Measurements from ENCODE around the gene EPAS1. TPM values are rescaled to one million over a fixed set of nuclear protein-coding genes. Genes with fewer than 3 reads are reported as not detected.
A peak's percentile ranks its signal among the peaks of the same experiment; 100 is the strongest.

The EPAS1 gene
- total RNA-seq, 1 donor from 2014 or later: 99.8 TPM

DNA sequence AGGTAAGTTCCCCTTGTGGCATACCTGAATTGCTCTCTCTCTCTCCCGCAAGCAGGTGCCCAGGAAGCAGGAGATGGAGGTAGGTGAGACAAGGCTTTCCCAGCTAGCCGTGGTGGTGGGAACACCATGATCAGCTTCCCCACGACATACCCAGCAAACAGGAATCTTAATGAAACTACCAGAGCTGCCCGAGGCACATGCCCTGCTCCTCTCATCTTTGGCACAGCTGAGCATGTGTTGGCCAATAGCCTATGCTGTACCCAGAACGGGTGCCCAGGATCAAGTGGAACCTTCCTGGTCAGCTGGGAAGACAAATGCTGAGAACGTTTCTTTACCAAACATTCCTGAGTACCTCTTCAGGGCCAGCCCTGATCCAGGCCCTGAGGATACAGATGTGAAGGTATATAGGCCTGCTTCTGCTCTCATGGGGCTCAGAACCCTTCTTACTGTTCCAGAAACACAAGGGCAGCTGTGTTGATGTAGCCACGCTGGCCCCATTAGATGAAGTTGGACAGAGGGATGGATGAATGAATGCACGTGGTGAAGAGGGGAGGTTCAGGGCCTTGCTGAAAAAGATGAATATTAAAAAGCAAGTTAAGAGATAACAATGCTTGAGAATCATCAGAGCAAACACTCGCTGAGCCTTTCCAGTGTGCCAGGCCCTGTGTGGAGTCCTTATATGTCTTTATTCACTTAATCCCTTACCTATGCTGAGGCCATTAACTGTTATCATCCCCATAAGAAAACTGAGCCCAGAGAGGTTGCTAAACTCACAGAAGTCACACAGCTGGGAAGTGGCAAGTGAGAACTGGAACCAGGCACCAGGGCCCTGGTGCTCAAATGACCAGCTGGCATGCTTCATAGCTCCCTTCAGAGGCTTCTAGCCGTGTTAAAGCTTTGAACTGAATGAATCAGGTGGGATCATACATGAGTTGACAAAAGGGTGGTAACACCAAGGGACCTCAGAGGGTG is 113.4 kb downstream of the EPAS1 start:
- no peaks in the 10 kb centered on the region for H3K27me3 ChIP-seq (ENCODE audit: control insufficient read depth, insufficient read depth, low read length)
- no peak overlapping the region for H3K4me3 ChIP-seq (ENCODE audit: low read depth, low read length)
- TF ChIP-seq, protein P1, sequence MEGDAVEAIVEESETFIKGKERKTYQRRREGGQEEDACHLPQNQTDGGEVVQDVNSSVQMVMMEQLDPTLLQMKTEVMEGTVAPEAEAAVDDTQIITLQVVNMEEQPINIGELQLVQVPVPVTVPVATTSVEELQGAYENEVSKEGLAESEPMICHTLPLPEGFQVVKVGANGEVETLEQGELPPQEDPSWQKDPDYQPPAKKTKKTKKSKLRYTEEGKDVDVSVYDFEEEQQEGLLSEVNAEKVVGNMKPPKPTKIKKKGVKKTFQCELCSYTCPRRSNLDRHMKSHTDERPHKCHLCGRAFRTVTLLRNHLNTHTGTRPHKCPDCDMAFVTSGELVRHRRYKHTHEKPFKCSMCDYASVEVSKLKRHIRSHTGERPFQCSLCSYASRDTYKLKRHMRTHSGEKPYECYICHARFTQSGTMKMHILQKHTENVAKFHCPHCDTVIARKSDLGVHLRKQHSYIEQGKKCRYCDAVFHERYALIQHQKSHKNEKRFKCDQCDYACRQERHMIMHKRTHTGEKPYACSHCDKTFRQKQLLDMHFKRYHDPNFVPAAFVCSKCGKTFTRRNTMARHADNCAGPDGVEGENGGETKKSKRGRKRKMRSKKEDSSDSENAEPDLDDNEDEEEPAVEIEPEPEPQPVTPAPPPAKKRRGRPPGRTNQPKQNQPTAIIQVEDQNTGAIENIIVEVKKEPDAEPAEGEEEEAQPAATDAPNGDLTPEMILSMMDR (IDR thresholded peaks at IDR 0.05; ENCODE audit: insufficient read depth, low read length, severe bottlenecking): no peak
- H3K36me3 ChIP-seq (ENCODE audit: control insufficient read depth, insufficient read depth, low read length): no peaks in the 10 kb centered on the region
- no peak for FAIRE-seq
- DNase-seq (ENCODE audit: low read depth): no peak

DNA sequence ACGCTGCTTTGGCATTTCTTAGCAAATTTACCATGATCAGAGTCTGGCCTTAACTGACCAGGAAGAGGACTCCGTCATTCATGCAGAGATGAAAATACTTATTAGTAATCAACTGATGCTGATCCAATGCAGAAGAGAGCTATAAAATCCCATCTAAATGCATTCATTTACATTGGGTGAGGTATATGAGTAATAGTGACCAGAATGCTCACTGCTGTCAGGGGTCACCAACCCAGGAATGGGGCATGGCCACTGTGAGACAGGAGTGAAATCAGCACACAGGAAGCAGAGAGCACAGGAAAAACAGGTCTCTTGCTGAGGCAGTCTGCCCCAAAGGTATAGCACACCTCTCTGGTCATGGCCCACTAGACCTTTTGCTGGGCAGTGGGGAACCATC is 114.0 kb downstream of the EPAS1 start:
- H3K27me3 ChIP-seq (ENCODE audit: control insufficient read depth, insufficient read depth, low read length): no peaks in the 10 kb centered on the region

DNA sequence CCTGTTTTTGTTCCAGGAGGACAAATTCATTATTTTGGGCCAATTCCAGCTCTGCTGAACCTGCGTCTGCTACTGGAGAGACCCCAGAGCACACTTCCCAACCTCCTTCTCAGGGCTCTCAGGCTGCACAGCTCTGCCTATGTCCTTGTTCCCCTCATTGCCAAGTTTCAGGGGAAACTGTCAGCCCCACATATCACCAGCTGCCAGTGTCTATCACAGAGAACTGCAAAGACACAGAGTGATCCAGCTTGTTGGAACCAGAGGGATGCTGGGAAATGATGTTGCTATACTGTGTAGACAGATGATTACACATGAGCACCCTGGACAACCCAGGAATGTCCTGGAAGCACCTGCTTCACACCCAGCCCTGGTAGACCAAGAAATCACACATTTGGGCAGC is 114.8 kb downstream of the EPAS1 start:
- DNase-seq (ENCODE audit: low read depth) (no peak), FAIRE-seq (peak; percentile 77)
- no peak overlapping the region for H3K4me3 ChIP-seq (ENCODE audit: low read depth, low read length)
- H3K27me3 ChIP-seq (ENCODE audit: control insufficient read depth, insufficient read depth, low read length): no peaks in the 10 kb centered on the region
- TF ChIP-seq, protein P1 (IDR thresholded peaks at IDR 0.05; ENCODE audit: insufficient read depth, low read length, severe bottlenecking): no peak
- H3K36me3 ChIP-seq (ENCODE audit: control insufficient read depth, insufficient read depth, low read length): no peaks in the 10 kb centered on the region

More for the DNA sequence above, 114.0 kb downstream of the EPAS1 start:
- TF ChIP-seq, protein P1 (IDR thresholded peaks at IDR 0.05; ENCODE audit: insufficient read depth, low read length, severe bottlenecking): no peak
- DNase-seq (ENCODE audit: low read depth): peak; percentile 69
- H3K4me3 ChIP-seq (ENCODE audit: low read depth, low read length): no peak overlapping the region
- H3K36me3 ChIP-seq (ENCODE audit: control insufficient read depth, insufficient read depth, low read length): no peaks in the 10 kb centered on the region
- no peak for FAIRE-seq

DNA sequence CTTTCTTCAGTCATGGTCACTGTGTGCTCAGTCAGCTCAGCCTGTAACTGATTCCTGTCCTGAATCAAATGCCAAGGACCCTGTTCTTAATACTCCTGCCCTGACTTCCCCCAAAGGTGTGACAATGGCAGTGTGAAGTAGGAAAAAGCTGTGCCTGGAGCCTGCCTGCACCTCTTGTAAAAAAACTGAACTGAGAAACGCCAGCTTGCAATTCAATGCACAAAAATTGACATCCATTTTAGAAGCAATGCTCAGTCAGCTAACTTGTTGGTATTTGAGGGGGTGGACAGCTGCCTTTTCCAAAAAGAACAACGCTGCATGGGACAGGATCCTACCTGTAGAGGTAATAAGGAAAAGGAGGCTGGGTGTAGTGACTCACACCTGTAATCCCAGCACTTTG is 115.9 kb downstream of the EPAS1 start:
- Histone ChIP-seq H3K36me3 (ENCODE audit: control insufficient read depth, insufficient read depth, low read length) (no peaks in the 10 kb centered on the region), H3K27me3 (ENCODE audit: control insufficient read depth, insufficient read depth, low read length) (no peaks in the 10 kb centered on the region), H3K4me3 (ENCODE audit: low read depth, low read length) (no peak overlapping the region)
- no peak for FAIRE-seq
- TF ChIP-seq, protein P1 (IDR thresholded peaks at IDR 0.05; ENCODE audit: insufficient read depth, low read length, severe bottlenecking): no peak
- DNase-seq (ENCODE audit: low read depth): peak; percentile 44

DNA sequence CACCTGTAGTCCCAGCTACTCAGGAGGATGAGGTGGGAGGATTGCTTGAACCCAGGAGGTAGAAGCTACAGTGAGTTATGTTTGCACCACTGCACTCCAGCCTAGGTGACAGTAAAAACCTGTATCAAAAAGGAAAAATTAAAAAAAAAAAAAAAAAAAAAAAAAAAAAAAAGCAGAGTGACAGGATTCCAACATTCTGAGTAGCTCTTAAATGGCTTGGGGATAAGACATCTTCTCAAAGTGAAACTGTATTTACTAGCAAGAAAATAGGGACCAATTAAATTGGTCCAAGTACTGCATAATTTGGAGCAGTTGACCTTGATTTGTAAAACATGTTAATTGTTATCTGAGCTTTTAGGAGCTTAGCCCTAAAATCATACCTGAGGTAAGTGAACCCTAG is 116.4 kb downstream of the EPAS1 start:
- H3K27me3 ChIP-seq (ENCODE audit: control insufficient read depth, insufficient read depth, low read length): no peaks in the 10 kb centered on the region
- DNase-seq (ENCODE audit: low read depth): no peak
- TF ChIP-seq, protein P1 (IDR thresholded peaks at IDR 0.05; ENCODE audit: insufficient read depth, low read length, severe bottlenecking): no peak
- no peak overlapping the region for H3K4me3 ChIP-seq (ENCODE audit: low read depth, low read length)
- FAIRE-seq: no peak
- H3K36me3 ChIP-seq (ENCODE audit: control insufficient read depth, insufficient read depth, low read length): no peaks in the 10 kb centered on the region

All from bronchial epithelial cell (primary cell).